Liver (tissue), 9 donors: Measurements from ENCODE around the gene LIMS1. TPM values are rescaled to one million over a fixed set of nuclear protein-coding genes. Genes with fewer than 3 reads are reported as not detected.

Experiments used
- DNase-seq: peaks from one replicate; pipeline ENCODE4 v3.0.0-alpha.2; 2017; ENCODE audit warnings: low spot score
- H3K27ac ChIP-seq, 2 donors: one replicate each; pipeline ENCODE4 v1.7.0; 2013; ENCODE audit warnings: inconsistent platforms in 2 of 2, low read length in 2 of 2, control low read depth in 1 of 2, low read depth in 1 of 2, mild to moderate bottlenecking in 1 of 2
- H3K27me3 ChIP-seq, 4 donors: one replicate each; pipeline versions ENCODE4 v1.6.1 to v1.7.0; 2013; ENCODE audit warnings: low read length in 3 of 4, inconsistent platforms in 1 of 4, mild to moderate bottlenecking in 1 of 4, moderate library complexity in 1 of 4; ENCODE audit not compliant: control insufficient read depth in 4 of 4, insufficient read depth in 4 of 4
- H3K36me3 ChIP-seq, 4 donors: one replicate each; pipeline versions ENCODE4 v1.6.1 to v1.7.0; 2013; ENCODE audit warnings: low read length in 3 of 4, mild to moderate bottlenecking in 3 of 4, low read depth in 1 of 4, moderate library complexity in 1 of 4; ENCODE audit not compliant: control insufficient read depth in 4 of 4, insufficient read depth in 3 of 4
- H3K4me1 ChIP-seq, 4 donors: one replicate each; pipeline versions ENCODE4 v1.6.1 to v1.7.0; 2013; ENCODE audit warnings: low read length in 3 of 4, mild to moderate bottlenecking in 3 of 4, moderate library complexity in 1 of 4; ENCODE audit not compliant: control insufficient read depth in 4 of 4, insufficient read depth in 4 of 4
- H3K4me3 ChIP-seq, 3 donors: one replicate each; pipeline versions ENCODE4 v1.6.1 to v1.7.0; 2013; ENCODE audit warnings: low read length in 3 of 3, control low read depth in 1 of 3, low read depth in 1 of 3, mild to moderate bottlenecking in 1 of 3
- H3K9ac ChIP-seq, 2 donors: one replicate each; pipeline ENCODE4 v1.7.0; 2013; ENCODE audit warnings: low read length in 2 of 2, mild to moderate bottlenecking in 2 of 2, moderate library complexity in 2 of 2, control low read depth in 1 of 2, low read depth in 1 of 2
- H3K9me3 ChIP-seq, 4 donors: one replicate each; pipeline versions ENCODE4 v1.6.1 to v1.7.0; 2013; ENCODE audit warnings: low read length in 3 of 4; ENCODE audit not compliant: control insufficient read depth in 4 of 4
- EGR1 ChIP-seq, 2 donors: IDR thresholded peaks; 2 replicates each; pipeline ENCODE4 v1.6.1; 2016 to 2018; ENCODE audit warnings: antibody characterized with exemption in 2 of 2, low read depth in 2 of 2
- FOXA1 ChIP-seq: IDR thresholded peaks from 2 replicates; pipeline ENCODE4 v1.6.1; 2016; ENCODE audit warnings: antibody characterized with exemption
- FOXA2 ChIP-seq: IDR thresholded peaks from 2 replicates; pipeline ENCODE4 v1.6.1; 2016; ENCODE audit warnings: antibody characterized with exemption
- GABPA ChIP-seq, 2 donors: IDR thresholded peaks in 1 of 2; conservative IDR thresholded peaks in 1 of 2; 2 replicates each; pipeline ENCODE4 v1.6.1; 2016; ENCODE audit warnings: antibody characterized with exemption in 2 of 2, mild to moderate bottlenecking in 1 of 2, moderate library complexity in 1 of 2
- HNF4A ChIP-seq, 2 donors: conservative IDR thresholded peaks; 2 replicates each; pipeline ENCODE4 v1.6.1; 2016; ENCODE audit warnings: antibody characterized with exemption in 2 of 2, mild to moderate bottlenecking in 2 of 2
- HNF4G ChIP-seq: IDR thresholded peaks from 2 replicates; pipeline ENCODE4 v1.6.1; 2016; ENCODE audit warnings: antibody characterized with exemption
- RAD21 ChIP-seq, 2 donors: IDR thresholded peaks; 2 replicates each; pipeline ENCODE4 v1.6.1; 2016; ENCODE audit warnings: antibody characterized with exemption in 2 of 2, mild to moderate bottlenecking in 2 of 2
- RXRA ChIP-seq, 2 donors: IDR thresholded peaks; 2 replicates each; pipeline ENCODE4 v1.6.1; 2017 to 2018; ENCODE audit warnings: antibody characterized with exemption in 2 of 2, mild to moderate bottlenecking in 1 of 2
- SP1 ChIP-seq: IDR thresholded peaks from 2 replicates; pipeline ENCODE4 v1.6.1; 2018; ENCODE audit warnings: antibody characterized with exemption, mild to moderate bottlenecking
- TAF1 ChIP-seq: conservative IDR thresholded peaks from 2 replicates; pipeline ENCODE4 v1.6.1; 2016; ENCODE audit warnings: antibody characterized with exemption, mild to moderate bottlenecking
- YY1 ChIP-seq: IDR thresholded peaks from 2 replicates; pipeline ENCODE4 v1.6.1; 2016; ENCODE audit warnings: antibody characterized with exemption, mild to moderate bottlenecking
- WGBS: extraction: QIAGEN DNeasy Blood & Tissue Kit; methylation state at CpG from one replicate; pipeline ENCODE4 v1.1.7; 2013; 5-methylcytosine and 5-hydroxymethylcytosine counted together
- polyA plus RNA-seq, 2 donors: library from polyadenylated mRNA; stranded (reverse) in 1 of 2; unstranded in 1 of 2; fragments of 200-250 nt in 1 of 2; fragments of >200 nt in 1 of 2; fragmentation: Nextera tagmentation in 1 of 2; extraction: Ambion mirVana in 1 of 2; gene quantifications; one replicate each; pipeline versions ENCODE4 v1.2.1 to v1.2.3, GENCODE V29; 2013 to 2015
- total RNA-seq, 2 donors: library from RNA; depleted of rRNA; stranded (reverse); fragments of >200 nt; gene quantifications; one replicate each; pipeline ENCODE4 v1.2.3, GENCODE V29; 2014
- TF ChIP-seq, protein P1 (sequence below): fragments of 150-350 bp; IDR thresholded peaks from 2 replicates; pipeline ENCODE4 v1.5.1; 2017; ENCODE audit warnings: improper control_type of control experiment, low read depth, low read length; ENCODE audit not compliant: missing input control
- TF ChIP-seq, protein P2 (sequence below): IDR thresholded peaks from 2 replicates; pipeline ENCODE4 v1.6.1; 2016; ENCODE audit warnings: antibody characterized with exemption
- TF ChIP-seq, protein P3 (sequence below): IDR thresholded peaks from 2 replicates; pipeline ENCODE4 v1.6.1; 2016; ENCODE audit warnings: antibody characterized with exemption
- TF ChIP-seq, protein P4 (sequence below): IDR thresholded peaks from 2 replicates; pipeline ENCODE4 v1.6.1; 2016; ENCODE audit warnings: antibody characterized with exemption
- donor health status: healthy.
- donor health status: healthy.
- donor health status: healthy.
- donor health status: healthy.
- donor health status: healthy.

LIMS1 gene
- total and polyA plus RNA-seq, 4 donors: 10.2 to 37.1 (median 22.1) TPM

DNA sequence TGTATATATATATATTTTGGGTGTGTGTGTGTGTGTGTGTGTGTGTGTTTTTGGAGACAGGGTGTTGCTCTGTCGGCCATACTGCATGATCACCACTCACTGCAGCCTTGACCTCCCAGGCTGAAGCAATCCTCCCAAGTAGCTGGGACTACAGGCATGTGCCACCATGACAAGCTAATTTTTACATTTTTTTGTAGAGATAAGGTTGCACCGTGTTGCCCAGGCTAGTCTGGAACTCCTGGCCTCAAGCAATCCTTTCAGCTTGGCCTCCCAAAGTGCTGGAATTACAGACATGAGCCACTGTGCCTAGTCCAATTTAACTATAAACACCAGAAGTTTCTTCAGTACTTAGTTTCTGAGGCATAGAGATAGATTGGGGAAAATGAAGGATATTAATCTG lies 18.3 kb downstream of the LIMS1 start:
- Histone ChIP-seq H3K27me3 (no peaks in the 10 kb centered on the region), H3K4me1 (peaks cover 2 to 17% (median 10%) of the 10 kb centered on the region in 4 donors), H3K4me3 (no peak overlapping the region), H3K9ac (no peak overlapping the region), H3K9me3 (no peaks in the 10 kb centered on the region), H3K36me3 (no peaks in the 10 kb centered on the region), H3K27ac (peak overlapping the region in 1 of 2 donors; percentile 61)
- no peak for TF ChIP-seq FOXA2
- no peak for TF ChIP-seq RXRA (IDR thresholded peaks at IDR 0.05)
- no peak for TF ChIP-seq SP1
- TF ChIP-seq, protein P1, sequence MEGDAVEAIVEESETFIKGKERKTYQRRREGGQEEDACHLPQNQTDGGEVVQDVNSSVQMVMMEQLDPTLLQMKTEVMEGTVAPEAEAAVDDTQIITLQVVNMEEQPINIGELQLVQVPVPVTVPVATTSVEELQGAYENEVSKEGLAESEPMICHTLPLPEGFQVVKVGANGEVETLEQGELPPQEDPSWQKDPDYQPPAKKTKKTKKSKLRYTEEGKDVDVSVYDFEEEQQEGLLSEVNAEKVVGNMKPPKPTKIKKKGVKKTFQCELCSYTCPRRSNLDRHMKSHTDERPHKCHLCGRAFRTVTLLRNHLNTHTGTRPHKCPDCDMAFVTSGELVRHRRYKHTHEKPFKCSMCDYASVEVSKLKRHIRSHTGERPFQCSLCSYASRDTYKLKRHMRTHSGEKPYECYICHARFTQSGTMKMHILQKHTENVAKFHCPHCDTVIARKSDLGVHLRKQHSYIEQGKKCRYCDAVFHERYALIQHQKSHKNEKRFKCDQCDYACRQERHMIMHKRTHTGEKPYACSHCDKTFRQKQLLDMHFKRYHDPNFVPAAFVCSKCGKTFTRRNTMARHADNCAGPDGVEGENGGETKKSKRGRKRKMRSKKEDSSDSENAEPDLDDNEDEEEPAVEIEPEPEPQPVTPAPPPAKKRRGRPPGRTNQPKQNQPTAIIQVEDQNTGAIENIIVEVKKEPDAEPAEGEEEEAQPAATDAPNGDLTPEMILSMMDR: no peak
- DNase-seq: no peak
- 84% methylated on average over 2 of the region's 2 CpGs for WGBS

DNA sequence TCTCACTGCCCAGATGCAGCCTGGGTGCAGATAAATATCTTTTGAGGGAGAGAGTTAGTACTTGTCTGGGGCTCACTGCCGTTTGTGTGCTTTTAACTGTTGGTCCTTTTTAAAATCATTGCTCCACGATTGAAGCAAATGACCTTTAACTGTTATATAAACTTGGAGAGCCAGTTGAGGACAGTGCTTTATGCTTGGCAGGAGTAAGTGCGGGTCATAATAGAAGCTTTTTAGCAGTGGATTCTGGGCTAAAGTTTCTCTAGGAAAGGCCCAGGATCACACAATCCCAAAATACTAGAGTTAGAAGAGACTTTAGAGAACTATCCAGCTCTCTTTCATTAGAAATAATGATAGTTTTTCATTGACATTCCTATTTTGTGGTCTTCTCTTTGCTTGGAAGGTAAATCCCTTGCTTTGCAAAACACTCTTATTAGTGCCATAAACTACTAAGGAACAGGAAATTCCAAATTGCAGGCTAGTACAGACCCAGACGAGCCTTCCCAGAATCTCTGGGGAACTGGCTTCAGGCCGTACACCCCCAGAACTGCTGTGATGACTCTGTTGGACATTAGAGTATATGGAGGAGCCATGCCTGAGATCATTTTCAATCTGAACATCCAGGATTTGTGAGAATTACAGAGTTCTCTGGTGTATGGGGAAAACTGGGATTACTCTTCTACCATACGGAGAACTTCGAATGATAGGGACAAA lies 19.1 kb downstream of the LIMS1 start:
- Histone ChIP-seq H3K27ac (peak overlapping the region; percentile 0 to 61), H3K27me3 (no peaks in the 10 kb centered on the region), H3K36me3 (no peaks in the 10 kb centered on the region), H3K4me1 (peaks cover 2 to 17% (median 10%) of the 10 kb centered on the region in 4 donors), H3K4me3 (no peak overlapping the region), H3K9me3 (no peaks in the 10 kb centered on the region), H3K9ac (no peak overlapping the region)
- peak; percentile 7 for TF ChIP-seq SP1
- TF ChIP-seq GABPA (IDR thresholded peaks at IDR 0.05 in 1 of 2, conservative IDR thresholded peaks at IDR 0.05 in 1 of 2): no peak
- TF ChIP-seq RXRA (IDR thresholded peaks at IDR 0.05): peak; percentile 59 to 72
- TF ChIP-seq, protein P2, sequence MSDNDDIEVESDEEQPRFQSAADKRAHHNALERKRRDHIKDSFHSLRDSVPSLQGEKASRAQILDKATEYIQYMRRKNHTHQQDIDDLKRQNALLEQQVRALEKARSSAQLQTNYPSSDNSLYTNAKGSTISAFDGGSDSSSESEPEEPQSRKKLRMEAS: no peak
- TF ChIP-seq RAD21 (IDR thresholded peaks at IDR 0.05): peak in 1 of 2 donors; percentile 21
- no peak for TF ChIP-seq HNF4G
- no peak for DNase-seq
- 61% methylated on average over 7 of the region's 7 CpGs for WGBS

DNA sequence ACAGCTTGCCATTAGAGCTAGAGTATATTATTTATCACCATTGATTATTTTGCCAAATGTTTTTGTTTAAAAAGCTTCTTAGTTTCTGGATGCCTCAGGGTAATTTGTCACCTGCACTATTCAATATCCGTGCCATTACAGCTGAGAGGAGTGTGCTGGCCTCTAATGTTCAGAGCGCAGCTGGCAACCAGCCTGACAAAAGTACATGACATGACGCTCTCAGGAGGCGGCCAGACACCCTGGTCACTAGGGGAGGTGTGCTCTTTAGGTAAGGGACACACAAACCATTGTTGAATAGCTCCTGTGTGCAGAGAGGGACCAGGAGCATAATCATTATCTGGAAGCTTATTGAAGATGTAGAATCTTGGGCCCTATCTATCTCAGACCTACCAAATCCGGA lies 20.3 kb downstream of the LIMS1 start:
- Histone ChIP-seq H3K9ac (no peak overlapping the region), H3K4me3 (no peak overlapping the region), H3K4me1 (peaks cover 2 to 17% (median 10%) of the 10 kb centered on the region in 4 donors), H3K9me3 (no peaks in the 10 kb centered on the region), H3K27me3 (no peaks in the 10 kb centered on the region), H3K36me3 (no peaks in the 10 kb centered on the region), H3K27ac (no peak overlapping the region)
- WGBS: 89% methylated on average over 5 of the region's 5 CpGs
- no peak for DNase-seq
- TF ChIP-seq GABPA (IDR thresholded peaks at IDR 0.05 in 1 of 2, conservative IDR thresholded peaks at IDR 0.05 in 1 of 2) (no peak), SP1 (no peak), HNF4A (conservative IDR thresholded peaks at IDR 0.05) (no peak), HNF4G (no peak), RAD21 (IDR thresholded peaks at IDR 0.05) (no peak), FOXA1 (no peak), EGR1 (IDR thresholded peaks at IDR 0.05; ENCODE audit: low read depth in 2 of 2) (no peak), TAF1 (no peak), YY1 (no peak)
- TF ChIP-seq, protein P2: no peak
- TF ChIP-seq, protein P1: no peak
- TF ChIP-seq, protein P3, sequence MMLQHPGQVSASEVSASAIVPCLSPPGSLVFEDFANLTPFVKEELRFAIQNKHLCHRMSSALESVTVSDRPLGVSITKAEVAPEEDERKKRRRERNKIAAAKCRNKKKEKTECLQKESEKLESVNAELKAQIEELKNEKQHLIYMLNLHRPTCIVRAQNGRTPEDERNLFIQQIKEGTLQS: no peak
- TF ChIP-seq, protein P4, sequence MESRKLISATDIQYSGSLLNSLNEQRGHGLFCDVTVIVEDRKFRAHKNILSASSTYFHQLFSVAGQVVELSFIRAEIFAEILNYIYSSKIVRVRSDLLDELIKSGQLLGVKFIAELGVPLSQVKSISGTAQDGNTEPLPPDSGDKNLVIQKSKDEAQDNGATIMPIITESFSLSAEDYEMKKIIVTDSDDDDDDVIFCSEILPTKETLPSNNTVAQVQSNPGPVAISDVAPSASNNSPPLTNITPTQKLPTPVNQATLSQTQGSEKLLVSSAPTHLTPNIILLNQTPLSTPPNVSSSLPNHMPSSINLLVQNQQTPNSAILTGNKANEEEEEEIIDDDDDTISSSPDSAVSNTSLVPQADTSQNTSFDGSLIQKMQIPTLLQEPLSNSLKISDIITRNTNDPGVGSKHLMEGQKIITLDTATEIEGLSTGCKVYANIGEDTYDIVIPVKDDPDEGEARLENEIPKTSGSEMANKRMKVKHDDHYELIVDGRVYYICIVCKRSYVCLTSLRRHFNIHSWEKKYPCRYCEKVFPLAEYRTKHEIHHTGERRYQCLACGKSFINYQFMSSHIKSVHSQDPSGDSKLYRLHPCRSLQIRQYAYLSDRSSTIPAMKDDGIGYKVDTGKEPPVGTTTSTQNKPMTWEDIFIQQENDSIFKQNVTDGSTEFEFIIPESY: no peak
